ENCODE data around the gene KCNH5. TPM values are rescaled to one million over a fixed set of nuclear protein-coding genes. Genes with fewer than 3 reads are reported as not detected.

KCNH5 gene
- total RNA-seq, 4 donors from 2014 or later, result under 0.01 TPM; not detected in 3

DNA sequence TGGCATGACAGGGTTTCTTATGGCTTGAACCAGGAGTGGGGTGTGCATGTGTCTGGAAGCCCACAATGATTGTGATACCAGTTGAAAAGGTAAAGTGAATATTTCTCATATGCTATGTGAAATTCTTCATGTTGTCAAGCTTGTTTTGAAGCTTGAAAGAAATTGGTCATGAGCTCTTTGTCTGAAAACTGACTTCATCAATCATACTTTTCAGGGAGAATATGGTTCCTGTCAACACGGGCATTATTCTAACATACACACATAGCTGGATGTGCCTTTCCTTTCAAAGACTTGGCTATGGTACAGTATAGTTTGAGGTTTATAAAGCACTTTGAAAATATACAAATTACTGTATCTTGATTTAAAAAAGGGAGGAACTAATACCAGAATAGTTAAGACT is 158.8 kb downstream of the KCNH5 start:
- TF ChIP-seq, protein P1, sequence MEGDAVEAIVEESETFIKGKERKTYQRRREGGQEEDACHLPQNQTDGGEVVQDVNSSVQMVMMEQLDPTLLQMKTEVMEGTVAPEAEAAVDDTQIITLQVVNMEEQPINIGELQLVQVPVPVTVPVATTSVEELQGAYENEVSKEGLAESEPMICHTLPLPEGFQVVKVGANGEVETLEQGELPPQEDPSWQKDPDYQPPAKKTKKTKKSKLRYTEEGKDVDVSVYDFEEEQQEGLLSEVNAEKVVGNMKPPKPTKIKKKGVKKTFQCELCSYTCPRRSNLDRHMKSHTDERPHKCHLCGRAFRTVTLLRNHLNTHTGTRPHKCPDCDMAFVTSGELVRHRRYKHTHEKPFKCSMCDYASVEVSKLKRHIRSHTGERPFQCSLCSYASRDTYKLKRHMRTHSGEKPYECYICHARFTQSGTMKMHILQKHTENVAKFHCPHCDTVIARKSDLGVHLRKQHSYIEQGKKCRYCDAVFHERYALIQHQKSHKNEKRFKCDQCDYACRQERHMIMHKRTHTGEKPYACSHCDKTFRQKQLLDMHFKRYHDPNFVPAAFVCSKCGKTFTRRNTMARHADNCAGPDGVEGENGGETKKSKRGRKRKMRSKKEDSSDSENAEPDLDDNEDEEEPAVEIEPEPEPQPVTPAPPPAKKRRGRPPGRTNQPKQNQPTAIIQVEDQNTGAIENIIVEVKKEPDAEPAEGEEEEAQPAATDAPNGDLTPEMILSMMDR (IDR thresholded peaks at IDR 0.05), result no peak
- TF ChIP-seq POLR2AphosphoS5 (IDR thresholded peaks at IDR 0.05) (no peak), EP300 (IDR thresholded peaks at IDR 0.05; ENCODE audit: low read depth) (no peak), POLR2A (IDR thresholded peaks at IDR 0.05) (no peak)
- Histone ChIP-seq H3K27ac (no peak overlapping the region), H3K27me3 (no peaks in the 10 kb centered on the region), H3K4me1 (no peaks in the 10 kb centered on the region), H3K36me3 (no peaks in the 10 kb centered on the region), H3K9me3 (no peaks in the 10 kb centered on the region), H3K4me3 (no peak overlapping the region)
- 71 to 75% methylated on average over 1 of the region's 1 CpG for WGBS, 2 donors (ENCODE audit: low coverage in 1 of 2)
- DNase-seq, result no peak
- in situ Hi-C loops (cut with MboI; ENCODE audit: low pct_ligation_motif_present in 1 of 4, low pct_unique_long_range_greater_than_20kb in 1 of 4, low sequenced_read_pairs in 3 of 4) (no loop called here), intact Hi-C loops (cut with DNase I; ENCODE audit: low total_unique reads) (no loop called here)

- Histone ChIP-seq H3K4me3 (no peak overlapping the region), H3K9me3 (no peaks in the 10 kb centered on the region), H3K4me1 (no peaks in the 10 kb centered on the region), H3K36me3 (no peaks in the 10 kb centered on the region), H3K27me3 (no peaks in the 10 kb centered on the region), H3K27ac (no peak overlapping the region)
- in situ Hi-C loops (cut with MboI; ENCODE audit: low pct_ligation_motif_present in 1 of 4, low pct_unique_long_range_greater_than_20kb in 1 of 4, low sequenced_read_pairs in 3 of 4) (no loop called here), intact Hi-C loops (cut with DNase I; ENCODE audit: low total_unique reads) (no loop called here)
- no peak for DNase-seq
- TF ChIP-seq POLR2AphosphoS5 (IDR thresholded peaks at IDR 0.05) (no peak), EP300 (IDR thresholded peaks at IDR 0.05; ENCODE audit: low read depth) (no peak), POLR2A (IDR thresholded peaks at IDR 0.05) (no peak)
- TF ChIP-seq, protein P1 (IDR thresholded peaks at IDR 0.05), result no peak
- 57 to 70% methylated on average over 2 of the region's 2 CpGs for WGBS, 2 donors (ENCODE audit: low coverage in 1 of 2)
These were observed 159.8 kb downstream of the KCNH5 start for GRCh38 chr14:62885451-62885850.

DNA sequence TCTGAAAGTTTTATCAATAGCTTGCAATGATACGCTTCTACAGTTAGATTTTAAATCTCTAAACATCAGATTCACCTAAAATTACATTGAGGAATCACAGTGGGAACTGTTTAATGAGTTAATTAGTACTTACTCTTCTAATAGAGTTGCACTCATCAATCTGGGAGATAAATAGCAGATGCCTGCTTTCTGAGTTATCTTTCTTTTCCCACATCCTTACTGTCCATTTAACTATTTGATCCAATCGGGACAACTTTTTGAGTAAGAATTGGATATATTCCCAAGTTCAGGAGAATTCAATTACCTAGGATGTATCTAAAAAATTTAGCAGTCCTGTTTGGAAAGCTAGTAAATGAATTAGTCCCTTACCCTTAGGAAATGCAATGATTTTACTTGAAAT is 162.3 kb downstream of the KCNH5 start:
- in situ Hi-C loops (cut with MboI; ENCODE audit: low pct_ligation_motif_present in 1 of 4, low pct_unique_long_range_greater_than_20kb in 1 of 4, low sequenced_read_pairs in 3 of 4) (no loop called here), intact Hi-C loops (cut with DNase I; ENCODE audit: low total_unique reads) (no loop called here)
- no peak overlapping the region for H3K4me3 ChIP-seq
- H3K9me3 ChIP-seq, result no peaks in the 10 kb centered on the region
- DNase-seq, result no peak
- H3K4me1 ChIP-seq, result no peaks in the 10 kb centered on the region
- no peak for TF ChIP-seq POLR2AphosphoS5 (IDR thresholded peaks at IDR 0.05)
- no peak for TF ChIP-seq POLR2A (IDR thresholded peaks at IDR 0.05)
- TF ChIP-seq, protein P1 (IDR thresholded peaks at IDR 0.05), result no peak
- TF ChIP-seq EP300 (IDR thresholded peaks at IDR 0.05; ENCODE audit: low read depth), result no peak
- no peaks in the 10 kb centered on the region for H3K36me3 ChIP-seq
- WGBS, 2 donors (ENCODE audit: low coverage in 1 of 2), result 71 to 87% methylated on average over 2 of the region's 2 CpGs
- H3K27me3 ChIP-seq, result no peaks in the 10 kb centered on the region
- H3K27ac ChIP-seq, result no peak overlapping the region

- Histone ChIP-seq H3K27me3 (no peaks in the 10 kb centered on the region), H3K36me3 (no peaks in the 10 kb centered on the region), H3K4me3 (no peak overlapping the region), H3K9me3 (no peaks in the 10 kb centered on the region), H3K27ac (no peak overlapping the region), H3K4me1 (no peaks in the 10 kb centered on the region)
- 92 to 97% methylated on average over 1 of the region's 1 CpG for WGBS, 2 donors (ENCODE audit: low coverage in 1 of 2)
- in situ Hi-C loops (cut with MboI; ENCODE audit: low pct_ligation_motif_present in 1 of 4, low pct_unique_long_range_greater_than_20kb in 1 of 4, low sequenced_read_pairs in 3 of 4), result no loop called here
- no peak for TF ChIP-seq POLR2A (IDR thresholded peaks at IDR 0.05)
- TF ChIP-seq, protein P1 (IDR thresholded peaks at IDR 0.05), result no peak
- no peak for TF ChIP-seq EP300 (IDR thresholded peaks at IDR 0.05; ENCODE audit: low read depth)
- no peak for TF ChIP-seq POLR2AphosphoS5 (IDR thresholded peaks at IDR 0.05)
- intact Hi-C loops (cut with DNase I; ENCODE audit: low total_unique reads), result no loop called here
- DNase-seq, result no peak
These were observed 178.9 kb downstream of the KCNH5 start for GRCh38 chr14:62866376-62866775.
